DOHH2 (cell line): ENCODE data around the gene IL22RA2.

Experiments
- EZH2phosphoT487 ChIP-seq: fragments of 200-600 bp; sonication (generic); IDR thresholded peaks from 2 replicates; pipeline ENCODE4 v1.6.1; 2017; ENCODE audit warnings: borderline replicate concordance, mild to moderate bottlenecking, antibody characterized with exemption, low read length, moderate library complexity, mixed read lengths
- TF ChIP-seq, protein P1 (sequence below): fragments of 200-600 bp; sonication (generic); IDR thresholded peaks from one replicate; pipeline ENCODE4 v1.5.1; 2014; ENCODE audit warnings: antibody characterized with exemption, mild to moderate bottlenecking, low read depth, low read length; ENCODE audit not compliant: poor library complexity, severe bottlenecking

DNA sequence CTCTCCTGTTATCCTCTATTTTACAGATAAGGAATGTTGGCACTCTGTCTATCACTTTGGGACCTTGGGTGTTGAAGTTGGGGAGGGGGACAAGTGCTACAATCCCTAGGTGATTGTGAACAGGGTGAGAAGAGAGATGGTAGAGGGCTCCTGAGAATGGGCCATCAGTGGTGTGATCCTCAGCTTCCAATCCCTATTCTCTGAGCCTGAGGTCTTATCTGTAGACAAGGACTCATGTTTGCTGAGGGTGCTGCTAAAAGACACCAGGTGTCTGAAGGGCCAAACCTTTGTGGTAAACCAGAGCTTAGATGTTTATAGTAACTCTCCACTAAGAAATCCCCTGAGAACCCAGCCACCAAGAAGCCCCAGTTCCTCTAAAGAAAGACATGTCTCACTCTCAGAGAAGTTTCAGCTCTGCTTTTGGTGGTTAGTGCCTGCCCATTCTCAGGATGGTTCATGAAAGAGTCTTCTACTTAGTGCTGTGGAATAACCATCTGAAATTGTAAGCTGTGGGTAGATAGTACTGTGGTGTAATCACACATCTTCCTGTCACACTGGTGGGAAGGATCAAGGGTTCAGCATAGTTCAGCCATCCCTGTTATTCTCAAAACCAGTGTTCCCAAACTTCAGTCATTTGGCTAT is 70.5 kb downstream of the IL22RA2 start:
- TF ChIP-seq, protein P1, sequence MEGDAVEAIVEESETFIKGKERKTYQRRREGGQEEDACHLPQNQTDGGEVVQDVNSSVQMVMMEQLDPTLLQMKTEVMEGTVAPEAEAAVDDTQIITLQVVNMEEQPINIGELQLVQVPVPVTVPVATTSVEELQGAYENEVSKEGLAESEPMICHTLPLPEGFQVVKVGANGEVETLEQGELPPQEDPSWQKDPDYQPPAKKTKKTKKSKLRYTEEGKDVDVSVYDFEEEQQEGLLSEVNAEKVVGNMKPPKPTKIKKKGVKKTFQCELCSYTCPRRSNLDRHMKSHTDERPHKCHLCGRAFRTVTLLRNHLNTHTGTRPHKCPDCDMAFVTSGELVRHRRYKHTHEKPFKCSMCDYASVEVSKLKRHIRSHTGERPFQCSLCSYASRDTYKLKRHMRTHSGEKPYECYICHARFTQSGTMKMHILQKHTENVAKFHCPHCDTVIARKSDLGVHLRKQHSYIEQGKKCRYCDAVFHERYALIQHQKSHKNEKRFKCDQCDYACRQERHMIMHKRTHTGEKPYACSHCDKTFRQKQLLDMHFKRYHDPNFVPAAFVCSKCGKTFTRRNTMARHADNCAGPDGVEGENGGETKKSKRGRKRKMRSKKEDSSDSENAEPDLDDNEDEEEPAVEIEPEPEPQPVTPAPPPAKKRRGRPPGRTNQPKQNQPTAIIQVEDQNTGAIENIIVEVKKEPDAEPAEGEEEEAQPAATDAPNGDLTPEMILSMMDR = no peak
- no peak for TF ChIP-seq EZH2phosphoT487
